Measurements from ENCODE around the gene CXCL1. TPM values are rescaled to one million over a fixed set of nuclear protein-coding genes. Genes with fewer than 3 reads are reported as not detected.
A peak's percentile ranks its signal among the peaks of the same experiment; 100 is the strongest.

The CXCL1 gene
- total RNA-seq (2014; rRNA removed): 2.0 and 2.9 TPM in 2 replicates
- polyA plus RNA-seq (2012): 21.9 TPM

- DNase-seq (ENCODE audit: low read depth): peak; percentile 35
Observed at GRCh38 chr4:73869130-73870055, at the start of gene CXCL1. TSS of gene CXCL1 (plus strand) at chr4:73869393. CDS start at chr4:73869471, 78 bp downstream.

GRCh38 chr4:73821325-73821724 is 47.9 kb upstream of the CXCL1 start:
- DNase-seq (ENCODE audit: low read depth): no peak

- peak; percentile 50 for DNase-seq (ENCODE audit: low read depth)
Observed at GRCh38 chr4:73822389-73822788, 46.8 kb upstream of the CXCL1 start.

- no peak for DNase-seq (ENCODE audit: low read depth)
Observed at GRCh38 chr4:73822812-73823504, 46.2 kb upstream of the CXCL1 start.

- DNase-seq (ENCODE audit: low read depth): no peak
Observed at GRCh38 chr4:73823760-73824159, 45.4 kb upstream of the CXCL1 start.

- DNase-seq (ENCODE audit: low read depth): peak; percentile 72
Observed at GRCh38 chr4:73828956-73829355, 40.2 kb upstream of the CXCL1 start.

GRCh38 chr4:73831569-73831968 is 37.6 kb upstream of the CXCL1 start:
- DNase-seq (ENCODE audit: low read depth): no peak

- DNase-seq (ENCODE audit: low read depth): peak; percentile 65
Observed at GRCh38 chr4:73832651-73833237, 36.4 kb upstream of the CXCL1 start.

GRCh38 chr4:73836373-73837279 is 32.6 kb upstream of the CXCL1 start, which contains the start of gene CXCL6:
TSS of gene CXCL6 (plus strand) at chr4:73836678. CDS start at chr4:73836751, 73 bp downstream.
- DNase-seq (ENCODE audit: low read depth): no peak

- DNase-seq (ENCODE audit: low read depth): no peak
Observed at GRCh38 chr4:73839071-73839470, 30.1 kb upstream of the CXCL1 start.

- DNase-seq (ENCODE audit: low read depth): no peak
Observed at GRCh38 chr4:73839715-73840114, 29.5 kb upstream of the CXCL1 start.

- DNase-seq (ENCODE audit: low read depth): no peak
Observed at GRCh38 chr4:73841243-73841925, 27.8 kb upstream of the CXCL1 start.

GRCh38 chr4:73842696-73843095 is 26.5 kb upstream of the CXCL1 start:
- DNase-seq (ENCODE audit: low read depth): no peak

GRCh38 chr4:73843369-73843768 is 25.8 kb upstream of the CXCL1 start:
- peak; percentile 55 for DNase-seq (ENCODE audit: low read depth)

- DNase-seq (ENCODE audit: low read depth): peak; percentile 74
Observed at GRCh38 chr4:73844345-73844744, 24.8 kb upstream of the CXCL1 start.

- no peak for DNase-seq (ENCODE audit: low read depth)
Observed at GRCh38 chr4:73844806-73845205, 24.4 kb upstream of the CXCL1 start.

GRCh38 chr4:73847526-73848182 is 21.5 kb upstream of the CXCL1 start:
- no peak for DNase-seq (ENCODE audit: low read depth)

GRCh38 chr4:73848183-73848777 is 20.9 kb upstream of the CXCL1 start:
- DNase-seq (ENCODE audit: low read depth): no peak

GRCh38 chr4:73850261-73850970 is 18.8 kb upstream of the CXCL1 start:
- DNase-seq (ENCODE audit: low read depth): no peak
